M059J (cell line): ENCODE data around the gene FUT6. TPM values are rescaled to one million over a fixed set of nuclear protein-coding genes. Genes with fewer than 3 reads are reported as not detected.
A peak's percentile ranks its signal among the peaks of the same experiment; 100 is the strongest.

ENCODE experiments used
- DNase-seq: peaks from one replicate; pipeline ENCODE4 v3.0.0-alpha.2; 2012; ENCODE audit warnings: low read depth
- total RNA-seq: library from RNA; depleted of rRNA; stranded (reverse); fragments of >200 nt; shearing (Covaris generic); gene quantifications from 2 replicates; pipeline ENCODE4 v1.2.3, GENCODE V29; 2014

Gene FUT6
- total RNA-seq, 1 experiment from 2014 or later: not detected

DNA sequence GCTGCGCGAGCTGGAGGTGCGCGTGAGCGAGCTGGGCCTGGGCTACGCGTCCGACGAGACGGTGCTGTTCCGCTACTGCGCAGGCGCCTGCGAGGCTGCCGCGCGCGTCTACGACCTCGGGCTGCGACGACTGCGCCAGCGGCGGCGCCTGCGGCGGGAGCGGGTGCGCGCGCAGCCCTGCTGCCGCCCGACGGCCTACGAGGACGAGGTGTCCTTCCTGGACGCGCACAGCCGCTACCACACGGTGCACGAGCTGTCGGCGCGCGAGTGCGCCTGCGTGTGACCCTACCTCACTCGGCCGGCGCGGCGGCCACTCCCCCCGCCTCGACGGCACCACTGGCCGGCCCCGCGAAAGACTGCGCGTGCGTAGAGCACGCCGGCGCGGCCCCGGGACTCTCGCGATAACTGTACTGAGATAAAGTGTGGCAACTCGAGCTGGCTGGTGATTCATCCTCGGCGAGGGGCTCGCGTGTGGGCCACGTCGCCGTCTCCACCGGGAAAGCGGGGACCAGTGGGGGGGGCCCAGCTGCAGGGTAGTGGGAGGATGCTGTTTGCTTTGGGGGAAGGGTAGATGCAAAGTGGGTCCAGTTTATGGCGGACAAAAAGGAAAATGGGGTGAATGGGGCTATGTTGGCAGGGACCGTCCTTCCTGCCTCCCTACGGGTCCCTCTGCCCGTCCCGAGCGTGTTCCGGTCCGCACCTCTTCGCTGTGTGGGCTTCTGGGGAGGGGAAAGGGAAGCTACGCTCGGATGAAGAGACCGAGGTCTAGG, 11.4 kb downstream of the FUT6 start:
- no peak for DNase-seq

DNA sequence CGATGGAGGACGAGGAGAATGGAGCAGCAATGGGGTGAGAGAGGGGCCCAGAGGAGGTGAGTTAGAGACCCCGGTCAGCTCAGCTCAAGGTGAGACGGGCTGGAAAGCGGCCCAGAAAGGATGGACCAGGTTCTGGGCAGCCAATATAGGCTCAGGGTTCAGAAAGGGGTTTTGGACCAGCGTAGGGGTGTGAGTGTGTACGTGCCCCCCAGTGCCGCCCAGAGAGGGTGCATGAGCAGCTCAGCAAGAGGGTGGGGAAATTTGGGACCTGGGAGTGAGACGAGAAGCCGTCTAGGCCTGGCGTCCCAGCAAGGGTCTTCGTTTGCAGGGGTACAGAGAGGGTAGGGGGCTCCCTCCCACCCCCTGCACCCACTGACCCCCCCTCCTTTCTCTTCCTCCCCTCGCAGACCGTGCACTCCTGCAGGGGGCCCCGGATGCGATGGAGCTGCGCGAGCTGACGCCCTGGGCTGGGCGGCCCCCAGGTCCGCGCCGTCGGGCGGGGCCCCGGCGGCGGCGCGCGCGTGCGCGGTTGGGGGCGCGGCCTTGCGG, 12.1 kb downstream of the FUT6 start:
- DNase-seq: no peak

DNA sequence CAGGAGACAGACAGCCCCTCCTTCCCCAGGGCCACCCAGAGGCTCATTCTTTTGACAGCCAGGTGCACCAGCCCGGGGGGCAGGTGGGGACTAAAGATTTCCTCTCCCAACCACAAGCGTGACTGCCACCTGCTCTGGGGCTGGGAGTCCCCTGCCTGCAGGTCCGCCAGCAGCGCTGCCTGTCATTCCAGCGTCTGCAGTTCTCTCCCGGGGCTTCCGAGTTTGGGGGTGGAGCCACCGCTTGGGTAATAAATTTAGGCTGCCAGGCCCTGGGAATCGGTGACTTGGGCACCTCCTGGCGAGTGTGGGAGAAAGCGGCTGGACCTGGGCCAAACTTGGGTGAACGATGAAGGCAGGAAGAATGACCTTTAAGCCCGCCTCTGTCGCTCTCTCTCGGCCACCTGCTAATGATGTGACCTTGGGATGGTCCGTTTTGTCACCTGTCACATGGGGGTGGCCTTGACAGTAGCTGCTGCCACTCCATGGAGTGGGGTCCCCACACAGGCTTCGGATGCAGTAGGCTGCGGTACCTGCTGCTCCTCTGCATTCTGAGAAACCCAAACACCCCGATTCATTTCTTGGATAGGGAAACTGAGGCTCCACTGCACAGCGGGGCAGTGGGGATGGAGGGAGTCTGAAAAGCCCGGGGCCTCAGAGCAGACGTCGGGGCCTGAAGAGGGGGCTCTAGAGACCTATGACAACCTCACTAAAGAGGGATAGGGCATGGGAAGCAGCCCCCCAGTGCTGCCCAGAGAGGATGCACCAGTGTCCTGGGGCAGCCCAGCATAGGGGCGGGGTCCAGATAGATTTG, 12.8 kb downstream of the FUT6 start:
- DNase-seq: peak; percentile 61

DNA sequence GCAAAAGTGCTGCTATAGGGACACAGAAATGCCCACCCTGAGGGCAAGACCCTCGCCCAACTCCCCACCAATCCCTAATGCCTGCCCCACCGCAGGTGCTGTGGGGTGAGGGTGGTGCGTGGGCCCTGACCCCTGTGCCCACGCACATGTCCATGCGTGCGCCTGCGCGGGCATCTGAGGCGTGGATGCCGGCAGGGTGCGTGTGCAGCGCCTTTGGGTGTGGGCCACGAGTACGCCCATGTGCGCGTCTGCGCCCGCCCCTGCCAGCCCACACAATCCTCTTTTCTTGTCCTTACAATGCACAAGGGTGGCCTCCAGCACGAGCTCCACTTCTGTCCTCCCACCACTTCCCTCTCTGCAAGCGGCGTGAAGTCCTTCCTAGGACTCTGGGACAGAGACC, 14.3 kb downstream of the FUT6 start:
- no peak for DNase-seq

DNA sequence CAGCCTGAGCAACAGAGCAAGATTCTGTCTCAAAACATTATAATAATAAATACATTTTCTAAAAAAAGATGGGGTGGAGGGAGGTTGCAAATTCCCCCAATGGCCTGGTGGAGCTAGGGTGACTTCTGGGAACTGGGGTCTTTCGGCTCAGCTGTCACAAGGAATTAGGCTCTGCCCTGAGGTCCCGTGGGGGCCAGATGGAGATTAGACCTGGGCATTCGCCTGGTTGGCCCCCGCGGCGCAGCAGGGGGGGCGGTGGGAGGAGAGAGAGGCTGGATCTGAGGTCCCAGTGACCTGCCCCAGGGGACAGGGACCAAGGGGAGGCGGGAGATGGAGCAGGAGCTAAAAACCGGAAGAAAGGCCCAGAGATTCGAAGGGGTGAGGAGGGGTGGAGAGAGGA, 14.8 kb downstream of the FUT6 start:
- DNase-seq: no peak

DNA sequence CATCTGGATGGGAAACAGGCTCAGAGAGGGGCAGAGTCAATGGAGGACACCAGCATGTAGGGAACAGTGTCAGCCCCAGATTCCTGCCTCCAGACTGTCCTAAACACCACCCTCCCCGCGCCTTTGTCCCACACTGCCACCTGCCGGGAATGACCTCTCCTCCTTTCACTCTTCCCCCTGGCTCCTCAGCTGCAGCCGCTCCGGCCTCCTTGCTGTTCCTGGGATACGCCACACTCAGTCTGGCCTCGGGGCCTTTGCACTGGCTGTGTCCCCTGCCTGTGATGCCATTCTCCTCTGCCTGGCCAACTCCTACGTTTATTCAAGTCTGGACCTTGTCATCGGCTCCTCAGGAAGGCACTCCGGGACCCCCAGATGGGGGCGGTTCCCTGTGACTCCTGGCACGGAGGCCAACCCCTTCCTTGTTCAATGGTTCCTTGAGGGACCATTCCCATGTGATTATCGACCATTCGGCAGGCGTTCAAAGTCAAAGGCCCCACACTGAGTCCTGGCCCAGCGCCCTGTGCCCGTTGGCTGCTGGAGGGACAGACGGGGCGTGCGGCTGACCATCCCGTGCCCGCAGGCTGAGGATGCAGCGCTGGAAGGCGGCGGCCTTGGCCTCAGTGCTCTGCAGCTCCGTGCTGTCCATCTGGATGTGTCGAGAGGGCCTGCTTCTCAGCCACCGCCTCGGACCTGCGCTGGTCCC, 15.8 kb downstream of the FUT6 start:
- peak; percentile 33 for DNase-seq

DNA sequence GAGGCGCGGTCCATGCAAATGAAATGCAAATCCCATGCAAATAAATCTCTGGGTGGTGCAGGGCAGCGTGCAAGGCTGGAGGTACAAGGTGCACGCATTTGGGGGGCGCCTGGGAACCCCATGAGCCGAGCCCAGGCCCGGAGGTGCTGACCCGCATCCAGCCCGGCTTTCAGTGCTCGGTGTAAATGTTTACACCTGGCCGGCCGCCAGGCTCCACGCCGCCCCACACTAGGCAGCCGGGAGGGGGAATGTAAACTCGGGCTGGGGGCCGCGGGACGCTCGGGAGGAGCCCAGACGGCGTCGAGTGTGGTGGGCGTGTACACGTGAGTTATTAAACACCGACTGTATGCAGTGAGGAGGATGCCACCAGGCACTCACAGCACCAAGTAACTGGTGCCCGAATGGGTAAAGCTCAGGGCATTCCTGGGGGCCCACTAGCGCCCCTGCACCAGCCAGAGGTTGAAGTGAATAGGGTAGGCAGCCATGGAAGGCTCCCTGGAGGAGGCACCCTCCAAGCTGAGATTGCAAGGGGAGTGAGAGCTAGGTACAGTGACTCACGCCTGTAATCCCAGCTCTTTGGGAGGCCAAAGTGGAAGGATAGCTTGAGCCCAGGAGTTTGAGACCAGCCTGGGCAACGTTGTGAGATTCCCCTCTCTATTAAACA, 17.2 kb downstream of the FUT6 start:
- no peak for DNase-seq

DNA sequence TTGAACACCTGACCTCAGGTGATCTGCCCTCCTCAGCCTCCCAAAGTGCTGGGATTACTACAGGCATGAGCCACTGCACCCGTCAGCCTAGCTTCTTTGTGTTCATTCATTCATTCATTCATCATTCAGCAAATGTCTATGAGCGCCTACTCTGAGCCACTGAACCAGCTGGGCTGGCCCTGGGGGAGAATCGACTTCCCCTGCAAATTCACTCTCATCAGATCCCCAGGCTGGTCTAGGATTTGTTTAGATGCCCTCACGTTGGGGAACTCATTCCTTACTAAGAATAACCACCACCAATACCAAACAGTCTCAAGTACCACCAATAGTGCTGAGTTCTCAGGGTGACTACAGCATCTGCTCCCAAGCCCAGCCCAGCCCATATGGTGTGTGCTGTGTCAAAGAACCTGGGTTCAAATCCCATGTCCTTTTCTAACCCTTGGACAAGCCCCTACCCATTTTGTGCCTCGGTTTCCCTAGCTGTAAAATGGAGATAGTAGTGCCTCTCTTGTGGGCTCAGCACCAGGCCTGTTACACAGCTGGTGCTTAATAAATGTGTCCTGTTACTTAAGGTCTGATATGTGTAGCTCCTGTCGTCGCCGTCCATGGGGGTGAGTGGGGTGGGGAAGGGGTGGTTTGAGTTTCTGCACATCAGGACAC, 17.9 kb downstream of the FUT6 start:
- DNase-seq: no peak

DNA sequence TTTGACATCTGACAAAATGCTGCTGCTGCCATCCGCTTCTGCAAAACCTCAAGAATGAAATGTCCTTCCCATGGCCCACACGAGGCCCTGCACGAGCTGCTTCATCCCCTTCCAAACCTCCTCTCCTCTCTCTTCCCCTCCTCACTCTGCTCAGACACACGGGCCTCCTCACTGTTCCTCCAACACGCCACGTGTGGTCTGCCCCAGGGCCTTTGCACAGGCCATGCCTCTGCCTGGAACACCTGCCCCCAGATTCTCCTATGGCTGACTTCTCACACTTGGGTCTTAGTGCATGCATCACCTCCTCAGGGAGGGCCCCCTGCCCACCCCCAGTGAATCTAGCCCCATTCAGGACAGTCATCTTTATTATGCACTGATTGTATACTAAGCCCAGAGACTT, 18.7 kb downstream of the FUT6 start:
- DNase-seq: no peak

DNA sequence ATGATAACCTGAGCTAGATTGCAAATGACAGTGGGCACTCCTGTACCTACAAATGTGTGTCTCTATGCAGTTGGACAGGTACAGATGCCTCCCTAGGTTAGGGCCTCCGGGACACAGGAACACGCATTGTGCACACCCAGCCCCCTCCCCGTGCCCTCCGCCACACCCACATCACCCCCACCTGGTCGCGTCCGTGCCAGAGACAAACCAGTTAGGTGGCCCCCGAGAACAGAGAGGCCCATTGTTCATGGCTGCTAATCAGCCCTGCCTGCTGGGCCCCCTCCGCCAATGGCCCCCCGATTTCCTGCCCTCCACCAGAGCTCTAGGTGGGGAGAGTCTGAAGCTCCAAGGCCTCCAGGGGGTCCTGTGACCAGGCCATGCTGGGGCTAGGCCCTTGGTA, 20.9 kb downstream of the FUT6 start:
- no peak for DNase-seq

DNA sequence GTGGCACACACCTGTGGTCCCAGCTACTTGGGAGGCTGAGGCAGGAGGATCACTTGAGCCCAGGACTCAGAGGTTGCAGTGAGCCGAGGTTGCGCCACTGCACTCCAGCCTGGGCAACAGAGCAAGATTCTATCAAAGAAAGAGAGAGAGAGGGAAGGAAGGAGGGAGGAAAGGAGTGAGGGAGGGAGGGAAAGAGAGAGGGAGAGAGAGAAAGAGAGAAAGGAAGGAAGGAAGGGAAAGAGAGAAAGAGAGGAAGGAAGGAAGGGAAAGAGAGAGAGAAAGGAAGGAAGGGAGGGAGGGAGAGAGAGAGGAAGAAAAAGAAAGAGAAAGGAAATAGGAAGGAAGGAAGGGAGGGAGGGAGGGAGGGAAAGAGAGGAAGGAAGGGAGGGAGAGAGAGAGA, 22.3 kb downstream of the FUT6 start:
- no peak for DNase-seq

DNA sequence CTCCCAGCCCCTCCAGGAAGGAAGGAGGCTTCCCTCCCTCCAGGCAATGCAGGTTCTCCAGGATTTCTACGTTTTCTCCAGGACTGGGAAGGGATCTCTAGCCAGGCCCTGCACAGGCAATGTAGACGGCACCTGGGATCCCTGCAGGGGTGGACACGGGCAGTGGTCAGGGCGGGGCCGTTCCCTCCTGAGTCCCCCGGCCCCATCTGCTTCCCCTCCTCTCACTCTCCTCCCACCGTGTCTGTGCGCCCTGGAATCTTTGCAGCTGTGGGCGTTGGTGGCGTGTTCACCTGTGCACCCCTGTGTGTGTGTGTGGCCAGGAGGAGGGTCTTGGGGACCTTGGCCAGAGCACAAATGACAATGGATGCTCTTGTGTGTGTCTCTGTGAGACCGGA, 24.7 kb downstream of the FUT6 start:
- no peak for DNase-seq

DNA sequence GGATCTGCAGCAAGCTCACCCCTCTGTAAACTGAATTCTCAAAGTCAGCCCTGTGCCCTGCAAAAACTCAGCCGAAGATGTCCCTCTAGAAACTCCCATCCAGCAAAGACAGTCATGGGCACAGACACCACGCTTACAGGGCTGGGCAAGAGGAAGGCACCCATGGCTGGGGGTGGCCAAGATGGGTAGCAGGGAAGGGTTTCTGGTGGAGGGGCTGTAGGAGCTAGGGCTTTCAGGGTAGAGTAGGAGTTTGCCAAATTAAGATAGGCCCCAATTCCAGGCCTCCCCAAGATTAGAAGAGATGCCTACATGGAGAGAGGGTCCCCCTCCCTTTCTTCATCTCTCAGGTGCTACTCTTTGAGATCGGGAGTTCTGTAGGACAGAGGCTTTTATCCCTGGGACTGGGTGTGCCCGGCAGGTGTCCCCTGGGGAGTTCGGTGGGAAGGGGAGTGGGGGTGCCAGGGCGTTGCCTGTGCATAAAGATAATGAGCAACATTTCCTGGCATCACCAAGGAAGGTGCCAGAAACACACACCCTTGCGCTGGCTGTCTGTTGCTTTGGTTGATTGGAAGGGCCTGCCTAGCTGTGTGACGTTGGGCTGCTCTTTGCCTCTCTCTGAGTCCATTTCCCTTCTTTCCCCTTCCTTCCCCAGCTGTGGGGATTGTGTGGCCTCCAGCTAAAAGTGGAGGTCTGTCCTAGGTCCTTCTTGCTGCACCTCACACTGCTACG, 25.2 kb downstream of the FUT6 start:
- DNase-seq: no peak

DNA sequence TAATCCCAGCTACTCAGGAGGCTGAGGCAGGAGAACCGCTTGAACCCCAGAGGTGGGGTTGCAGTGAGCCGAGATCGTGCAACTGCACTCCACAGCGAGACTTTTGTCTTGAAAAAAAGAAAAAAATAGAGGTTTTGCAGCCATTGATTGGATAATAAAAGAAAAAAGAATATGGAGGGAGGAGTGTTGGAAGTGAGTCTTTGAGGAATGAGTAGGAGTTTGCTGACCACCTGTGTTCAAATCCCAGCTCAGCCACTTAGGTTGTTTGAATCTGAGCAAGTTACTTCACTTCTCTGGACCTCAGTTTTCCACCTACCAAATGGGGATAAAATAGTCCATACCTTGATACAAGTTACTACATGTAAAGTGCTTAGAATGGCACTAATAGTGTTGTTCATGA, 28.4 kb downstream of the FUT6 start:
- DNase-seq: no peak

DNA sequence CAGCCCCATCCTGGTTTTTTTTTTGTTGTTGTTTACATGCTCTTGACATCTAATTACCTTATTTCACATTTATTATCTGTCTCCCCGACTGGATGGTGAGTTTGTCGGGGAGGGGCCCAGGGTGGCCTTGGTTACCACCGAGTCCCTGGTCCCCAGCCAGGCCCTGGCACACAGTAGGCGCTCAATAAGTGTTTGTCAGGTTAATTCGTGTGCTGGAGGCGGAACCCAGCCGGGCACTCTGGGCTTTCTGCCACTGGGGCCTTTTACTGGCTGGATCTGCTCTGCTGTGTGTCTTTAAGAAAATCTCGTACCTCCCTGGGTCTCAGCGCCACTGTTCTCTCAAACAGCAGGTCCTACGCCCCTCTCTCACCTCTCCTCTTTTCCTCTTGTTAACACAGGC, 30.0 kb downstream of the FUT6 start:
- DNase-seq: no peak

DNA sequence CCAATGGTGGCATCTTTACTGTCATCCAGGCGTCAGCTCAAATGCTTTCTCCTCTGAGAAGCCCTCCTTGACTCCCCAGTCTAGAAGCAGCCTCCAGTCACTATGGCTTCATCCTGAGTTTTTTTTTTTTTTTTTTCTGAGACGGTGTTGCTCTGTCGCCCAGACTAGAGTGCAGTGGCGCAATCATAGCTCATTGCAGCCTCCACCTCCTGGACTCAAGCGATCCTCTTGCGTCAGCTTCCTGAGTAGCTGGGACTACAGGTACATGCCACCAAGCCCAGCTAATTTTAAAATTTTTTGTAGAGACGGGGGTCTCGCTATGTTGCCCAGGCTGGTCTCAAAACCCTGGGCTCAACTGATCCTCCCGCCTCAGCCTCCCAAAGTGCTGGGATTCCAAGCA, 30.4 kb downstream of the FUT6 start:
- no peak for DNase-seq

DNA sequence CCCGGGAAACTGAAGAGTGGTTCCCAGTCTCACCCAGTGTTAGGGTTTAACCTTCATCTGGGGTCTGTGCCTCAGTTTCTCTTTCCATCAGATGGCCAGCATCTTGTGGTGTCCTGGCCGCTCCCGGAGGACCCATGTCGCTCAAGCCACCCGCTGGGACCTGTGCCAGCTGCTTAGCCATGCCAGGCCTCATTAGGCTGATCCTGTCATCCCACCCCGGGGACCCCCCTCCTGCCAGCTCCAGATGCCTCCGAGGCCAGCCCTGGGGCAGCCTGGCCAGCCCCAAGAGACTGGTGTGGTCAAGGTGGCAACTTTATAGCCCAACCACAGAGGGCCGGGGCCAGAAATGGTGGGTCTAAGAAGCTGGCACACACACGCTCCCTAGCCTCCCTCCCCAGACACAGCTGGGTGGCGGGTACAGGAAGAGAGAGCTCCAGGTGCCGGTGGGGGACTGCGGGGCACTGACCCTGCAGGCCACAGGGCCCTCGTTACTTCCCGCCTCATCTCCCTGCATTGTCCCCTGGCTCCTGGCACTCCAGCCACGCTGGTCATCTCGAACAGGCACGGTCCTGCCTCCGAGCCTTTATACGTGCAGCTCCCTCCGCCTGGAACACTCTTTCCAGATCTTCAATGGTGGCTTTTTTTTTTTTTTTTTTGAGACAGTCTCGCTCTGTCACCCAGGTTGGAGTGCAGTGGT, 31.2 kb downstream of the FUT6 start:
- no peak for DNase-seq

DNA sequence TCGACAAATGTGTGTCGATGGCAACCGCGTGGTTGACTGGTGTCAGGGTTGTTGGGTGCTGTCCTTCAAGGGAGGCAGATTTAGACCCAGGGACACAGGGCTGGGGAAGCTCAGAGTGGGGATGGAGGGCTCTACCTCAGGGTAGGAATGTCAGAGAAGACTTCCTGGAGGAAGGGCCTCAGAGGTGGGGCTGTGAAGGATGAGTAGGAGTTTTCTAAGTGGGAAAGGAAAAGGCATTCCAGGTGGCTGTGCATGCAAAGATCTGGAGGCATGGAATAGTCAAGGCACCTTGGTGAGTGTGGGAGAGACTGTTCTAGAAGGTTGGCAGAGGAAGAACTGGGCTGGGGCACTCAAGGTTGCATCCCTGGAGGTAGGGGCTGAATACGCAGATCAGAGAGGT, 32.6 kb downstream of the FUT6 start:
- no peak for DNase-seq

DNA sequence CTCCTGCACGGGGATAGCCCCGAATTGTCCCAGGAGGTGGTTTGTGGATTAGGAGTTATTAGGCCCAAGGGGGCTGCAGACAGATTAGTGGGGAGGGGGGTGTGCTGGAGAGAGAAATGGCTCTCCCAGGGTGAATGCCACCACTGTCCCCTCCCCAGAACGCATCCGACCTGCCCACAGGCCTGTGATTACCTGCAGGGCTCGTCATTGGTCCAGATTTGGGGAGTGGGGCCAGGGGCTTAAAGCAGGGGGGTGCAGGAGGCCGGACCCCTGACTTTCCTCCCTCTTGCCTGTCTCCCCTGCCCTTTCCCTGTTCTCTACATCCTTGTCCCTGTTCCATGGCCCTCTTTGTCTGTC, 33.4 kb downstream of the FUT6 start:
- no peak for DNase-seq

DNA sequence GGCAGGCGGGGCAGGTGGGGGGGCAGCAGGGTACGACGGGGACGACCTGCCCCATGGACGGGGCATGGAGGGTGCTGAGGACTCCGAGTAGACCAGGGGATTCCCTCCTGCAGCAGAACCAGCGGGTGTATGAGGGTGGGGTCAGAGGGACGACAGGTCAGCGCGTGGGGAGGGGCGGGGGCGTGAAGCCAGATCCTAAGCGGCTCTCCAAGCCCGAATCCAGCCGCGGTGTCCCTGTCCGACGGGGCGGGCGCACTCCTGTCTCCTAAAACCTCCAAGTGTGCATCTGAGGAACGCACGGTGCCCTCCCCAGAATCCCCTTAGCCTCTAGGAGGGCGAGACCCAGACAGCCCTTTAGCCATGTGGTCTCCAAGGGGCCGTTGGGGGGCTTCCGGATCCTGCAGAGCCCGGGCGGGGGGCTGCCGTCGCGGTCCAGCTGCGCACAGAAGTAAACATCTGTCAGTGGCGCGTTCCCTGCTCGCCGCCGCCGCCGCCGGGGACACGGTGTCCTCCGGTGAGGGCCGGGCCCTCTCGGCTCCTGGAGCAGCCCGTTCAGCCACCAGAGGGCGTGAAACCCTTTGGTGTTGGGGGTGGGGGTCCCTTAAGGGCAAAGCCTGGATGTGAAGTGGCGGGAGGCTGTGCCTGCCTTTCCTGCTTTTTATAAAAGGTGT, 33.9 kb downstream of the FUT6 start:
- peak; percentile 59 for DNase-seq
